Heart left ventricle (tissue), 16 donors: ENCODE measurements around the gene NDUFV3. TPM values are rescaled to one million over a fixed set of nuclear protein-coding genes. Genes with fewer than 3 reads are reported as not detected.

Source experiments
- ATAC-seq, 4 donors: fragments of 200-7000 bp; cut with Tn5 transposase; one replicate each; pipeline ENCODE4 v1.9.1; 2020 to 2022; ENCODE audit warnings: moderate library complexity in 4 of 4, mild to moderate bottlenecking in 3 of 4, moderate number of reproducible peaks in 1 of 4
- DNase-seq, 5 donors: peaks; one replicate each; pipeline ENCODE4 v3.0.0-alpha.2; 2020
- H3K27ac ChIP-seq, 12 donors: fragments of 200-600 bp; sonication (generic) in 4 of 12; one replicate each; pipeline versions ENCODE4 v1.5.0 to v1.8.0; 2016 to 2022; ENCODE audit warnings: mild to moderate bottlenecking in 2 of 12
- H3K27me3 ChIP-seq, 9 donors: fragments of 200-600 bp; sonication (generic) in 2 of 9; one replicate each; pipeline versions ENCODE4 v1.5.1 to v1.8.0; 2016 to 2022; ENCODE audit warnings: mild to moderate bottlenecking in 3 of 9
- H3K36me3 ChIP-seq, 9 donors: fragments of 200-600 bp; sonication (generic) in 2 of 9; one replicate each; pipeline versions ENCODE4 v1.5.0 to v1.8.0; 2018 to 2022; ENCODE audit warnings: mild to moderate bottlenecking in 2 of 9
- H3K4me1 ChIP-seq, 12 donors: fragments of 200-600 bp; sonication (generic) in 4 of 12; one replicate each; pipeline versions ENCODE4 v1.5.0 to v1.8.0; 2016 to 2022; ENCODE audit warnings: mild to moderate bottlenecking in 3 of 12
- H3K4me3 ChIP-seq, 12 donors: fragments of 200-600 bp; sonication (generic) in 4 of 12; one replicate each; pipeline versions ENCODE4 v1.5.0 to v1.8.0; 2017 to 2022; ENCODE audit warnings: mild to moderate bottlenecking in 9 of 12, moderate library complexity in 4 of 12
- H3K9me3 ChIP-seq, 12 donors: fragments of 200-600 bp; sonication (generic) in 4 of 12; one replicate each; pipeline versions ENCODE4 v1.5.0 to v1.8.0; 2016 to 2022; ENCODE audit warnings: mild to moderate bottlenecking in 1 of 12
- CTCF ChIP-seq, 12 donors: fragments of 200-600 bp; sonication (generic) in 4 of 12; IDR thresholded peaks; one replicate each; pipeline versions ENCODE4 v1.5.0 to v1.8.0; 2018 to 2022; ENCODE audit warnings: antibody characterized with exemption in 12 of 12, mild to moderate bottlenecking in 5 of 12
- POLR2A ChIP-seq, 2 donors: fragments of 450-650 bp; IDR thresholded peaks; one replicate each; pipeline ENCODE4 v1.6.1; 2017; ENCODE audit warnings: antibody characterized with exemption in 2 of 2, mild to moderate bottlenecking in 2 of 2, moderate library complexity in 2 of 2
- WGBS, 4 donors: extraction: QIAGEN DNeasy Blood & Tissue Kit in 2 of 4; methylation state at CpG; one replicate each; pipeline versions ENCODE4 v1.1.5 to v1.1.7; 2013 to 2018; 5-methylcytosine and 5-hydroxymethylcytosine counted together
- intact Hi-C, 10 donors: fragments of 100-400 bp; cut with DNase I; formaldehyde crosslinking; loops; one replicate each; pipeline versions ENCODE4 v1.11.1 to v1.14.2; 2022
- polyA plus RNA-seq, 2 donors: library from polyadenylated mRNA; stranded (reverse); fragments of 200-250 nt; gene quantifications; one replicate each; pipeline ENCODE4 v1.2.3, GENCODE V29; 2013
- total RNA-seq, 9 donors: library from RNA; depleted of rRNA in 2 of 9; stranded (reverse); fragments of >200 nt in 2 of 9; fragmentation: NEBNext Ultra II Directional in 3 of 9; extraction: Animal tissue kit (Norgen Biotek cat#: 25700) in 3 of 9; gene quantifications; one replicate each; pipeline versions ENCODE4 v1.1.0 to v1.2.4, GENCODE V29; 2016 to 2023
- donor health status: ischemic (EF 13 %, LVEDD 7.1; RV severe dilation, severe dysfunction).
- donor health status: healthy with polysubstance abuse.
- donor health status: DM: no; HTN: yes; CAD: no.
- donor health status: DM: no; HTN: no; CAD: no.
- donor health status: ischemic (EF 25% LVEDD 6.9; RV normal size, moderate dysfunction).
- donor health status: ischemic (EF 25% LVEDD 5.7; RV mildly dilated, moderate dysfunction).
- donor health status: healthy.
- donor health status: DM: yes; HTN: yes; CAD: no.
- donor health status: ischemic (EF 35%, LVEDD 5.7; RV mildly dilated, moderate dysfunction).
- donor health status: nonischemic (EF 11% LVEDD 7.7; RV severe dilation, severe dysfunction).
- donor health status: DM: yes; HTN: yes; CAD: no.
- donor health status: PGD.
- donor health status: ischemic (EF 29% LVEDD 5.4; RV normal size, mild dysfunction).
- donor health status: nonischemic (EF 23%, LVEDD 6.1; RV moderate dilation, normal function).

Gene NDUFV3
- total and polyA plus RNA-seq, 11 donors: 22.7 to 62.8 (median 50.4) TPM

GRCh38 chr21:42887326-42887725 is 5.8 kb upstream of the NDUFV3 start:
- intact Hi-C loops: no loop called here
- TF ChIP-seq CTCF (IDR thresholded peaks at IDR 0.05) (no peak), POLR2A (IDR thresholded peaks at IDR 0.05) (no peak)
- ATAC-seq (peak in 1 of 4 donors; percentile 21), DNase-seq (no peak)
- Histone ChIP-seq H3K9me3 (no peaks in the 10 kb centered on the region), H3K27me3 (no peaks in the 10 kb centered on the region), H3K4me3 (no peak overlapping the region), H3K4me1 (peaks cover 0 to 3% (median 2%) of the 10 kb centered on the region in 12 donors), H3K36me3 (no peaks in the 10 kb centered on the region), H3K27ac (no peak overlapping the region)
- WGBS, 4 donors: 56 to 65% (median 58%) methylated on average over 5 of the region's 5 CpGs

GRCh38 chr21:42892582-42892930 is 553 bp upstream of the NDUFV3 start:
- intact Hi-C loops: loop anchor here in 4 of 10 donors (5.0 to 10.0 kb wide), 2 partner anchors 80 to 82 kb away; partner anchors contain the start of gene PKNOX1 (in 4 of the 4)
- H3K4me1 ChIP-seq: peaks cover 0 to 22% (median 13%) of the 10 kb centered on the region in 12 donors
- H3K4me3 ChIP-seq: peak overlapping the region; percentile 68 to 98 (median 88)
- no peak for DNase-seq
- ATAC-seq: peak in 3 of 4 donors; percentile 5 to 36 (median 24)
- H3K27ac ChIP-seq: peak overlapping the region; percentile 65 to 99 (median 94)
- H3K27me3 ChIP-seq: no peaks in the 10 kb centered on the region
- H3K9me3 ChIP-seq: no peaks in the 10 kb centered on the region
- no peak for TF ChIP-seq CTCF (IDR thresholded peaks at IDR 0.05)
- TF ChIP-seq POLR2A (IDR thresholded peaks at IDR 0.05): no peak
- H3K36me3 ChIP-seq: peaks cover 0 to 27% (median 18%) of the 10 kb centered on the region in 9 donors
- 13 to 45% (median 22%) methylated on average over 8 to 18 of the region's 18 CpGs for WGBS, 4 donors

- 72 to 87% (median 81%) methylated on average over 4 of the region's 4 CpGs for WGBS, 4 donors
- H3K36me3 ChIP-seq: peaks cover 0 to 96% (median 88%) of the 10 kb centered on the region in 9 donors
- ATAC-seq: no peak
- DNase-seq: peak in 1 of 5 donors; percentile 28
- peaks cover 0 to 12% (median 2%) of the 10 kb centered on the region in 12 donors for H3K4me1 ChIP-seq
- no peak overlapping the region for H3K4me3 ChIP-seq
- no peaks in the 10 kb centered on the region for H3K27me3 ChIP-seq
- TF ChIP-seq POLR2A (IDR thresholded peaks at IDR 0.05): no peak
- TF ChIP-seq CTCF (IDR thresholded peaks at IDR 0.05): no peak
- no peak overlapping the region for H3K27ac ChIP-seq
- H3K9me3 ChIP-seq: no peaks in the 10 kb centered on the region
- intact Hi-C loops: loop anchor here in 1 of 10 donors (10.0 kb wide), 1 partner anchor 64 kb away; no protein-coding TSS in a partner anchor
Measured at GRCh38 chr21:42900446-42900845, 7.3 kb downstream of the NDUFV3 start.

- WGBS, 4 donors: 93 to 96% (median 94%) methylated on average over 11 of the region's 11 CpGs
- Histone ChIP-seq H3K4me3 (no peak overlapping the region), H3K4me1 (peaks cover 0 to 8% (median 2%) of the 10 kb centered on the region in 12 donors), H3K36me3 (peaks cover 0 to 99% (median 97%) of the 10 kb centered on the region in 9 donors), H3K27me3 (no peaks in the 10 kb centered on the region), H3K27ac (no peak overlapping the region), H3K9me3 (no peaks in the 10 kb centered on the region)
- intact Hi-C loops: loop anchor here in 1 of 10 donors (10.0 kb wide), 1 partner anchor 61 kb away; no protein-coding TSS in a partner anchor
- ATAC-seq (no peak), DNase-seq (peak in 1 of 5 donors; percentile 51)
- TF ChIP-seq POLR2A (IDR thresholded peaks at IDR 0.05) (no peak), CTCF (IDR thresholded peaks at IDR 0.05) (no peak)
Measured at GRCh38 chr21:42903817-42904216, 10.7 kb downstream of the NDUFV3 start.
